K562 (cell line): Measurements from ENCODE around the gene ATXN7. TPM values are rescaled to one million over a fixed set of nuclear protein-coding genes. Genes with fewer than 3 reads are reported as not detected.

Experiments used
- BDP1 ChIP-seq: IDR thresholded peaks from 3 replicates; pipeline ENCODE4 v1.6.1; 2011; ENCODE audit not compliant: insufficient read length, insufficient read depth
- EZH2 ChIP-seq: IDR thresholded peaks from 2 replicates; pipeline ENCODE4 v1.6.1; 2012; ENCODE audit warnings: low read depth, mild to moderate bottlenecking, inconsistent platforms, low read length, borderline replicate concordance
- FOS ChIP-seq: IDR thresholded peaks from 3 replicates; pipeline ENCODE4 v1.6.1; 2011; ENCODE audit not compliant: insufficient read length; ENCODE audit errors: extremely low read depth
- FOXM1 ChIP-seq, 2 experiments: fragments of 450-650 bp in 1 of 2; sonication (generic) in 1 of 2; formaldehyde crosslinking in 1 of 2; IDR thresholded peaks; 2 replicates each; pipeline versions ENCODE4 v1.6.1 to v1.9.0; 2017 to 2022; ENCODE audit warnings: low read depth in 2 of 2, mild to moderate bottlenecking in 2 of 2, missing genetic modification reagents in 1 of 2, moderate library complexity in 1 of 2
- FUS ChIP-seq: fragments of 200-400 bp; formaldehyde crosslinking; optimal IDR thresholded peaks from 2 replicates; pipeline ENCODE3; 2017; ENCODE audit warnings: low read depth, low read length
- GABPB2 ChIP-seq: fragments of 250-450 bp; sonication (Bioruptor Pico); conservative IDR thresholded peaks from 2 replicates; pipeline ENCODE4 v1.5.1; 2021; ENCODE audit warnings: mild to moderate bottlenecking
- ILK ChIP-seq: fragments of 450-650 bp; IDR thresholded peaks from 2 replicates; pipeline ENCODE4 v1.6.1; 2016; ENCODE audit warnings: missing genetic modification characterization, low read depth, mild to moderate bottlenecking, missing compliant biosample characterization, moderate library complexity, borderline replicate concordance
- MCM5 ChIP-seq: fragments of 450-650 bp; IDR thresholded peaks from 2 replicates; pipeline ENCODE4 v1.6.1; 2016; ENCODE audit warnings: low read depth
- MXI1 ChIP-seq: IDR thresholded peaks from 2 replicates; pipeline ENCODE4 v1.6.1; 2011; ENCODE audit warnings: low read depth, mild to moderate bottlenecking, improper control_type of control experiment, low read length
- NRF1 ChIP-seq, 2 experiments: fragments of 450-650 bp; IDR thresholded peaks in 1 of 2; conservative IDR thresholded peaks in 1 of 2; 2 replicates each; pipeline ENCODE4 v1.6.1; 2014; ENCODE audit warnings: mild to moderate bottlenecking in 2 of 2
- POLR2G ChIP-seq: fragments of 200-400 bp; formaldehyde crosslinking; IDR thresholded peaks from 2 replicates; pipeline ENCODE4 v1.6.1; 2017; ENCODE audit warnings: low read depth, mild to moderate bottlenecking, antibody characterized with exemption, low read length, moderate library complexity
- SP1 ChIP-seq: sonication (generic); formaldehyde crosslinking; IDR thresholded peaks from 2 replicates; pipeline ENCODE4 v1.8.1; 2022; ENCODE audit warnings: mild to moderate bottlenecking, missing genetic modification reagents
- SRSF3 ChIP-seq: fragments of 200-400 bp; formaldehyde crosslinking; IDR thresholded peaks from 2 replicates; pipeline ENCODE4 v1.6.1; 2016; ENCODE audit warnings: mild to moderate bottlenecking, low read length, moderate library complexity; ENCODE audit not compliant: insufficient read depth
- TAF7 ChIP-seq: fragments of 450-650 bp; IDR thresholded peaks from 2 replicates; pipeline ENCODE4 v1.6.1; 2016; ENCODE audit warnings: missing genetic modification characterization, missing compliant biosample characterization
- ZFX ChIP-seq: sonication (generic); formaldehyde crosslinking; IDR thresholded peaks from 2 replicates; pipeline ENCODE4 v1.8.0; 2022; ENCODE audit warnings: mild to moderate bottlenecking, missing genetic modification reagents, moderate library complexity
- ZKSCAN8 ChIP-seq: fragments of 200-800 bp; sonication (Bioruptor generic); IDR thresholded peaks from 2 replicates; pipeline ENCODE4 v1.6.1; 2016; ENCODE audit warnings: missing genetic modification characterization, missing compliant biosample characterization
- ZNF584 ChIP-seq: fragments of 200-800 bp; sonication (Bioruptor generic); IDR thresholded peaks from 2 replicates; pipeline ENCODE4 v1.6.1; 2016; ENCODE audit warnings: low read depth, mild to moderate bottlenecking, missing genetic modification characterization, missing compliant biosample characterization
- ZSCAN32 ChIP-seq: fragments of 450-650 bp; formaldehyde crosslinking; IDR thresholded peaks from 2 replicates; pipeline ENCODE4 v1.4.0; 2020; ENCODE audit warnings: mild to moderate bottlenecking, moderate library complexity
- polyA plus RNA-seq, 8 experiments: library from polyadenylated mRNA; depleted of rRNA in 4 of 8; stranded (reverse) in 5 of 8; unstranded in 3 of 8; fragments of >200 nt; fragmentation: Nextera tagmentation in 2 of 8; fragmentation: Illumina TruSeq in 1 of 8; extraction: Ambion mirVana in 2 of 8; extraction: Trizol in 1 of 8; gene quantifications; 2 replicates each; pipeline versions ENCODE4 v1.2.1 to v1.2.3, GENCODE V29; 2011 to 2014; ENCODE audit warnings: inconsistent platforms in 1 of 8, missing spikeins in 1 of 8
- total RNA-seq, 7 experiments: library from RNA; depleted of rRNA in 6 of 7; stranded (reverse); fragments of >200 nt in 6 of 7; fragmentation: Illumina TruSeq in 2 of 7; extraction: Trizol in 2 of 7; gene quantifications; 2 replicates each; pipeline versions ENCODE4 v1.2.1 to v1.2.3, GENCODE V29; 2011 to 2021; ENCODE audit warnings: low replicate concordance in 1 of 7
- TF ChIP-seq, protein P1 (sequence below): IDR thresholded peaks from 2 replicates; pipeline ENCODE4 v1.6.1; 2016; ENCODE audit warnings: missing genetic modification characterization, missing compliant biosample characterization
- TF ChIP-seq, protein P2 (sequence below): fragments of 250-450 bp; sonication (Bioruptor Pico); IDR thresholded peaks from 2 replicates; pipeline ENCODE4 v1.5.0; 2021; ENCODE audit warnings: mild to moderate bottlenecking, borderline replicate concordance
- TF ChIP-seq, protein P3 (sequence below): fragments of 450-650 bp; IDR thresholded peaks from 2 replicates; pipeline ENCODE4 v1.6.1; 2016; ENCODE audit warnings: mild to moderate bottlenecking

ATXN7 gene
- total and polyA plus RNA-seq, 9 of the 15 experiments (the other 6 are each of a cell fraction or from before 2014, with no cell fraction given) = 0.41 to 9.2 (median 6.7) TPM

- TF ChIP-seq, protein P1, sequence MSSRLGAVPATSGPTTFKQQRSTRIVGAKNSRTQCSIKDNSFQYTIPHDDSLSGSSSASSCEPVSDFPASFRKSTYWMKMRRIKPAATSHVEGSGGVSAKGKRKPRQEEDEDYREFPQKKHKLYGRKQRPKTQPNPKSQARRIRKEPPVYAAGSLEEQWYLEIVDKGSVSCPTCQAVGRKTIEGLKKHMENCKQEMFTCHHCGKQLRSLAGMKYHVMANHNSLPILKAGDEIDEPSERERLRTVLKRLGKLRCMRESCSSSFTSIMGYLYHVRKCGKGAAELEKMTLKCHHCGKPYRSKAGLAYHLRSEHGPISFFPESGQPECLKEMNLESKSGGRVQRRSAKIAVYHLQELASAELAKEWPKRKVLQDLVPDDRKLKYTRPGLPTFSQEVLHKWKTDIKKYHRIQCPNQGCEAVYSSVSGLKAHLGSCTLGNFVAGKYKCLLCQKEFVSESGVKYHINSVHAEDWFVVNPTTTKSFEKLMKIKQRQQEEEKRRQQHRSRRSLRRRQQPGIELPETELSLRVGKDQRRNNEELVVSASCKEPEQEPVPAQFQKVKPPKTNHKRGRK (tag) = no peak
- TF ChIP-seq ZNF584 (CRISPR knock-in tag) (no peak), MCM5 (no peak), TAF7 (no peak), FUS (no peak), EZH2 (no peak), GABPB2 (CRISPR knock-in tag) (no peak), ILK (no peak), BDP1 (no peak), SRSF3 (0 out of 2 replicates have a peak, but pooled peaks have one; percentile 36), FOS (no peak), ZKSCAN8 (CRISPR knock-in tag) (no peak), SP1 (0 out of 2 replicates have a peak, but pooled peaks have one; percentile 30), ZSCAN32 (CRISPR knock-in tag) (no peak), FOXM1 (IDR thresholded peaks at IDR 0.05; ENCODE audit: low read depth) (no peak), FOXM1 (CRISPR knock-in tag; IDR thresholded peaks at IDR 0.05; ENCODE audit: low read depth) (no peak), MXI1 (no peak), NRF1 (conservative IDR thresholded peaks at IDR 0.05 in 1 of 2, IDR thresholded peaks at IDR 0.05 in 1 of 2) (peak in 1 of 2 experiments; percentile 42; a peak in 2 of 4 replicates), ZFX (CRISPR knock-in tag) (peak; percentile 82), POLR2G (peak; percentile 85)
- TF ChIP-seq, protein P2, sequence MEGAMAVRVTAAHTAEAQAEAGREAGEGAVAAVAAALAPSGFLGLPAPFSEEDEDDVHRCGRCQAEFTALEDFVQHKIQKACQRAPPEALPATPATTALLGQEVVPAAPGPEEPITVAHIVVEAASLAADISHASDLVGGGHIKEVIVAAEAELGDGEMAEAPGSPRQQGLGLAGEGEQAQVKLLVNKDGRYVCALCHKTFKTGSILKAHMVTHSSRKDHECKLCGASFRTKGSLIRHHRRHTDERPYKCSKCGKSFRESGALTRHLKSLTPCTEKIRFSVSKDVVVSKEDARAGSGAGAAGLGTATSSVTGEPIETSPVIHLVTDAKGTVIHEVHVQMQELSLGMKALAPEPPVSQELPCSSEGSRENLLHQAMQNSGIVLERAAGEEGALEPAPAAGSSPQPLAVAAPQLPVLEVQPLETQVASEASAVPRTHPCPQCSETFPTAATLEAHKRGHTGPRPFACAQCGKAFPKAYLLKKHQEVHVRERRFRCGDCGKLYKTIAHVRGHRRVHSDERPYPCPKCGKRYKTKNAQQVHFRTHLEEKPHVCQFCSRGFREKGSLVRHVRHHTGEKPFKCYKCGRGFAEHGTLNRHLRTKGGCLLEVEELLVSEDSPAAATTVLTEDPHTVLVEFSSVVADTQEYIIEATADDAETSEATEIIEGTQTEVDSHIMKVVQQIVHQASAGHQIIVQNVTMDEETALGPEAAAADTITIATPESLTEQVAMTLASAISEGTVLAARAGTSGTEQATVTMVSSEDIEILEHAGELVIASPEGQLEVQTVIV (CRISPR knock-in tag) = no peak
- TF ChIP-seq, protein P3, sequence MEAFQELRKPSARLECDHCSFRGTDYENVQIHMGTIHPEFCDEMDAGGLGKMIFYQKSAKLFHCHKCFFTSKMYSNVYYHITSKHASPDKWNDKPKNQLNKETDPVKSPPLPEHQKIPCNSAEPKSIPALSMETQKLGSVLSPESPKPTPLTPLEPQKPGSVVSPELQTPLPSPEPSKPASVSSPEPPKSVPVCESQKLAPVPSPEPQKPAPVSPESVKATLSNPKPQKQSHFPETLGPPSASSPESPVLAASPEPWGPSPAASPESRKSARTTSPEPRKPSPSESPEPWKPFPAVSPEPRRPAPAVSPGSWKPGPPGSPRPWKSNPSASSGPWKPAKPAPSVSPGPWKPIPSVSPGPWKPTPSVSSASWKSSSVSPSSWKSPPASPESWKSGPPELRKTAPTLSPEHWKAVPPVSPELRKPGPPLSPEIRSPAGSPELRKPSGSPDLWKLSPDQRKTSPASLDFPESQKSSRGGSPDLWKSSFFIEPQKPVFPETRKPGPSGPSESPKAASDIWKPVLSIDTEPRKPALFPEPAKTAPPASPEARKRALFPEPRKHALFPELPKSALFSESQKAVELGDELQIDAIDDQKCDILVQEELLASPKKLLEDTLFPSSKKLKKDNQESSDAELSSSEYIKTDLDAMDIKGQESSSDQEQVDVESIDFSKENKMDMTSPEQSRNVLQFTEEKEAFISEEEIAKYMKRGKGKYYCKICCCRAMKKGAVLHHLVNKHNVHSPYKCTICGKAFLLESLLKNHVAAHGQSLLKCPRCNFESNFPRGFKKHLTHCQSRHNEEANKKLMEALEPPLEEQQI = no peak
Measured at GRCh38 chr3:63863150-63864007, at the start of gene ATXN7, which contains the start of gene THOC7 (continued).
